IMR-90 (cell line): ENCODE measurements around the gene SHC2. TPM values are rescaled to one million over a fixed set of nuclear protein-coding genes. Genes with fewer than 3 reads are reported as not detected.
A peak's percentile ranks its signal among the peaks of the same experiment; 100 is the strongest.

Experiments used
- ATAC-seq: fragments of 200-7000 bp; cut with Tn5 transposase; 2 replicates; pipeline ENCODE4 v1.9.1; 2020; ENCODE audit warnings: low read depth, mild to moderate bottlenecking, moderate library complexity
- BruUV-seq: library from RNA; stranded (reverse); fragments of 400-500 nt; replicated peaks from 2 replicates; lab custom pipeline; 2021; lab: Mats Ljungman, UMichigan
- CTCF ChIA-PET: fragments of 300-600 bp; formaldehyde crosslinking; extraction: SDS; loops from one replicate; lab custom pipeline; 2021; ENCODE audit warnings: antibody characterized with exemption; lab: Yijun Ruan, JAX
- POLR2A ChIA-PET: fragments of 300-600 bp; sonication (Branson Sonifier 250); formaldehyde crosslinking; loops from one replicate; lab custom pipeline; 2022; ENCODE audit warnings: antibody characterized with exemption; ENCODE audit not compliant: unreplicated experiment; lab: Charles Lee
- DNase-seq: peaks from one replicate; pipeline ENCODE4 v3.0.0; 2013
- H2AFZ ChIP-seq: replicated peaks from 2 replicates; pipeline ENCODE3; 2013; ENCODE audit warnings: low read length, mild to moderate bottlenecking; ENCODE audit not compliant: poor library complexity
- H2AK5ac ChIP-seq: 2 replicates; pipeline ENCODE4 v1.6.1; 2013; ENCODE audit warnings: low read depth, low read length, inconsistent platforms
- H2AK9ac ChIP-seq: replicated peaks from 2 replicates; pipeline ENCODE3; 2013; ENCODE audit warnings: mild to moderate bottlenecking, low read depth, low read length, moderate library complexity; ENCODE audit not compliant: poor library complexity
- H2BK120ac ChIP-seq: 2 replicates; pipeline ENCODE4 v1.6.1; 2013; ENCODE audit warnings: low read depth, low read length, inconsistent platforms
- H2BK15ac ChIP-seq: 3 replicates; pipeline ENCODE4 v1.6.1; 2013; ENCODE audit warnings: low read depth, low read length, inconsistent platforms
- H2BK20ac ChIP-seq: 2 replicates; pipeline ENCODE4 v1.6.1; 2013; ENCODE audit warnings: low read depth, mild to moderate bottlenecking, inconsistent platforms, low read length, moderate library complexity
- H2BK5ac ChIP-seq: 2 replicates; pipeline ENCODE4 v1.6.1; 2013; ENCODE audit warnings: mild to moderate bottlenecking, low read depth, low read length, inconsistent platforms; ENCODE audit not compliant: poor library complexity, severe bottlenecking
- H3K14ac ChIP-seq: replicated peaks from 2 replicates; pipeline ENCODE4 v1.6.1; 2013; ENCODE audit warnings: low read depth, low read length, inconsistent platforms
- H3K18ac ChIP-seq: 2 replicates; pipeline ENCODE4 v1.6.1; 2013; ENCODE audit warnings: low read depth, low read length, control low read depth
- H3K23ac ChIP-seq: 2 replicates; pipeline ENCODE4 v1.6.1; 2013; ENCODE audit warnings: low read depth, low read length, inconsistent platforms
- H3K27ac ChIP-seq: 2 replicates; pipeline ENCODE4 v1.5.1; 2013; ENCODE audit warnings: mild to moderate bottlenecking, control low read depth, low read length; ENCODE audit not compliant: insufficient read depth
- H3K27me3 ChIP-seq: 2 replicates; pipeline ENCODE4 v1.6.1; 2013; ENCODE audit warnings: low read length; ENCODE audit not compliant: control insufficient read depth, insufficient read depth
- H3K36me3 ChIP-seq: 2 replicates; pipeline ENCODE4 v1.6.1; 2013; ENCODE audit warnings: low read length, mixed read lengths; ENCODE audit not compliant: control insufficient read depth, insufficient read depth
- H3K4ac ChIP-seq: 2 replicates; pipeline ENCODE4 v1.6.1; 2013; ENCODE audit warnings: low read depth, low read length, inconsistent platforms
- H3K4me1 ChIP-seq: 2 replicates; pipeline ENCODE4 v1.6.1; 2013; ENCODE audit warnings: low read length, mixed read lengths; ENCODE audit not compliant: control insufficient read depth, insufficient read depth
- H3K4me2 ChIP-seq: 2 replicates; pipeline ENCODE4 v1.6.1; 2013; ENCODE audit warnings: low read depth, mild to moderate bottlenecking, control low read depth, low read length, moderate library complexity
- H3K4me3 ChIP-seq: 2 replicates; pipeline ENCODE4 v1.5.1; 2013; ENCODE audit warnings: low read depth, mild to moderate bottlenecking, control low read depth, low read length, moderate library complexity; ENCODE audit not compliant: insufficient read depth
- H3K56ac ChIP-seq: 2 replicates; pipeline ENCODE4 v1.6.1; 2013; ENCODE audit warnings: low read length, inconsistent platforms; ENCODE audit not compliant: insufficient read depth; ENCODE audit errors: extremely low read depth
- H3K79me1 ChIP-seq, 2 experiments: 2 replicates each; pipeline ENCODE4 v1.6.1; 2013; ENCODE audit warnings: low read length in 2 of 2, inconsistent platforms in 1 of 2, low read depth in 1 of 2
- H3K9ac ChIP-seq: 2 replicates; pipeline ENCODE4 v1.6.1; 2013; ENCODE audit warnings: low read depth, low read length, control low read depth
- H3K9me1 ChIP-seq: 2 replicates; pipeline ENCODE4 v1.6.1; 2013; ENCODE audit warnings: low read length, inconsistent platforms; ENCODE audit not compliant: insufficient read depth
- H3K9me3 ChIP-seq: 2 replicates; pipeline ENCODE4 v1.6.1; 2013; ENCODE audit warnings: low read length; ENCODE audit not compliant: control insufficient read depth, insufficient read depth
- H4K20me1 ChIP-seq: 2 replicates; pipeline ENCODE4 v1.6.1; 2013; ENCODE audit warnings: low read length, inconsistent platforms; ENCODE audit not compliant: insufficient read depth
- H4K5ac ChIP-seq: 2 replicates; pipeline ENCODE4 v1.6.1; 2013; ENCODE audit warnings: mild to moderate bottlenecking, low read depth, low read length, control low read depth
- H4K8ac ChIP-seq, 2 experiments: 2 replicates each; pipeline ENCODE4 v1.6.1; 2013; ENCODE audit warnings: low read depth in 2 of 2, low read length in 2 of 2, control low read depth in 1 of 2, inconsistent platforms in 1 of 2
- H4K91ac ChIP-seq: 2 replicates; pipeline ENCODE4 v1.6.1; 2013; ENCODE audit warnings: low read depth, low read length, inconsistent platforms; ENCODE audit not compliant: insufficient read depth
- CTCF ChIP-seq: conservative IDR thresholded peaks from 2 replicates; pipeline ENCODE4 v1.5.1; 2012; ENCODE audit warnings: mild to moderate bottlenecking, low read depth, low read length, improper control_type of control experiment
- ELK1 ChIP-seq: fragments of 150-350 bp; IDR thresholded peaks from 2 replicates; pipeline ENCODE4 v1.6.1; 2016; ENCODE audit warnings: low read depth, mild to moderate bottlenecking, low read length, moderate library complexity, borderline replicate concordance
- FOS ChIP-seq: fragments of 150-350 bp; IDR thresholded peaks from 2 replicates; pipeline ENCODE4 v1.6.1; 2016; ENCODE audit warnings: low read depth, low read length
- MAFK ChIP-seq: IDR thresholded peaks from 2 replicates; pipeline ENCODE4 v1.6.1; 2012; ENCODE audit warnings: low read depth, low read length, improper control_type of control experiment
- MAZ ChIP-seq: IDR thresholded peaks from 2 replicates; pipeline ENCODE4 v1.6.1; 2012; ENCODE audit warnings: low read depth, mild to moderate bottlenecking, low read length, improper control_type of control experiment, moderate library complexity, borderline replicate concordance
- MXI1 ChIP-seq: IDR thresholded peaks from 2 replicates; pipeline ENCODE4 v1.6.1; 2012; ENCODE audit warnings: low read depth, mild to moderate bottlenecking, low read length, moderate library complexity, borderline replicate concordance
- NFE2L2 ChIP-seq: fragments of 150-350 bp; IDR thresholded peaks from 2 replicates; pipeline ENCODE4 v1.6.1; 2016; ENCODE audit warnings: low read depth, mild to moderate bottlenecking, low read length
- RAD21 ChIP-seq: IDR thresholded peaks from 2 replicates; pipeline ENCODE4 v1.6.1; 2012; ENCODE audit warnings: low read length, improper control_type of control experiment
- RCOR1 ChIP-seq: IDR thresholded peaks from 2 replicates; pipeline ENCODE4 v1.6.1; 2012; ENCODE audit warnings: mild to moderate bottlenecking, low read length, improper control_type of control experiment; ENCODE audit not compliant: insufficient replicate concordance
- RFX5 ChIP-seq: IDR thresholded peaks from 2 replicates; pipeline ENCODE4 v1.8.0; 2012; ENCODE audit warnings: low read depth, mild to moderate bottlenecking, low read length, moderate library complexity
- SMC3 ChIP-seq: fragments of 150-350 bp; IDR thresholded peaks from 2 replicates; pipeline ENCODE4 v1.6.1; 2016; ENCODE audit warnings: low read depth, mild to moderate bottlenecking, antibody characterized with exemption, low read length, moderate library complexity
- USF2 ChIP-seq: fragments of 150-350 bp; IDR thresholded peaks from 2 replicates; pipeline ENCODE4 v1.6.1; 2017; ENCODE audit warnings: mild to moderate bottlenecking, antibody characterized with exemption, low read length, low read depth
- WGBS, 2 experiments: methylation state at CpG; one replicate each; pipeline versions ENCODE4 v1.1.5 to v1.1.7; 2013; ENCODE audit warnings: missing lambda C conversion rate in 2 of 2; ENCODE audit not compliant: insufficient read length in 1 of 2; ENCODE audit errors: extremely low coverage in 2 of 2; 5-methylcytosine and 5-hydroxymethylcytosine counted together
- dilution Hi-C: fragments of 300-500 bp; cut with HindIII; formaldehyde crosslinking; loops from one replicate; pipeline ENCODE4 v1.14.3; 2018; ENCODE audit warnings: low sequenced_read_pairs; ENCODE audit not compliant: unreplicated experiment
- in situ Hi-C: fragments of 300-500 bp; cut with MboI; formaldehyde crosslinking; loops from 3 replicates; pipeline ENCODE4 v1.14.3; 2019; ENCODE audit warnings: low sequenced_read_pairs, inconsistent platforms, mixed read lengths
- intact Hi-C: fragments of 100-400 bp; cut with micrococcal nuclease; formaldehyde crosslinking; loops from 2 replicates; pipeline ENCODE4 v1.10.0; 2022
- polyA plus RNA-seq, 3 experiments: library from polyadenylated mRNA; depleted of rRNA; stranded (reverse); fragments of >200 nt; gene quantifications; 2 replicates each; pipeline ENCODE4 v1.2.3, GENCODE V29; 2012; ENCODE audit warnings: low replicate concordance in 1 of 3
- total RNA-seq: library from RNA; depleted of rRNA; stranded (reverse); fragments of >200 nt; gene quantifications from 2 replicates; pipeline ENCODE4 v1.2.3, GENCODE V29; 2012

The SHC2 gene
- total and polyA plus RNA-seq, 2 of the 4 experiments (the other 2 are of a cell fraction): 0.68 TPM; not detected in 1

GRCh38 chr19:507286-508203, 46.7 kb upstream of the SHC2 start, which contains the start of gene TPGS1:
TSS of gene TPGS1 (plus strand) at chr19:507497. CDS start at chr19:507507, 10 bp downstream.
- Histone ChIP-seq H3K4ac (peak within 1 kb of the TSS; percentile 82), H3K14ac (peak within 1 kb of the TSS; percentile 79), H3K27me3 (no peaks in the 10 kb centered on the region), H2BK120ac (peak within 1 kb of the TSS; percentile 91), H3K9ac (peak within 1 kb of the TSS; percentile 73), H2BK5ac (peak within 1 kb of the TSS; percentile 80), H3K4me1 (peaks cover 12% of the 10 kb centered on the region), H2BK15ac (no peak within 1 kb of the TSS; the same call in 2 of the 3 replicates), H2BK20ac (peak within 1 kb of the TSS; percentile 55), H3K18ac (peak within 1 kb of the TSS; percentile 64), H3K27ac (peak within 1 kb of the TSS; percentile 80), H3K36me3 (no peaks in the 10 kb centered on the region; the same call in 1 of the 2 replicates), H3K4me2 (peak within 1 kb of the TSS; percentile 96), H3K4me3 (peak within 1 kb of the TSS; percentile 65), H3K23ac (peak within 1 kb of the TSS; percentile 88; the same call in 1 of the 2 replicates), H2AFZ (peak within 1 kb of the TSS; percentile 99), H2AK5ac (peak within 1 kb of the TSS; percentile 92), H3K79me1 (peaks cover 0 to 24% of the 10 kb centered on the region in 2 experiments; a peak in 2 of 4 replicates), H3K9me3 (no peaks in the 10 kb centered on the region), H4K20me1 (no peaks in the 10 kb centered on the region), H4K5ac (peak within 1 kb of the TSS; percentile 89), H3K9me1 (peaks cover 3% of the 10 kb centered on the region; the same call in 1 of the 2 replicates), H4K91ac (peak within 1 kb of the TSS; percentile 74), H4K8ac (peak within 1 kb of the TSS; percentile 18 to 96), H3K56ac (peak within 1 kb of the TSS; percentile 92), H2AK9ac (peak within 1 kb of the TSS; percentile 94)
- in situ Hi-C loops (no loop called here), dilution Hi-C loops (no loop called here), intact Hi-C loops (loop anchor here (5.0 kb wide), 1 partner anchor 125 kb away; no protein-coding TSS in a partner anchor)
- WGBS, 2 experiments: 4% methylated on average over 38 of the region's 81 CpGs; no CpG with 5 or more reads in 1 of the 2 experiments
- CTCF ChIA-PET: interaction anchor here (1.3 kb wide), 1 partner anchor 17 kb away, joined by 7 read pairs; no protein-coding TSS in a partner anchor
- peak; percentile 83 for ATAC-seq
- POLR2A ChIA-PET: no interaction called here
- peak; percentile 100 for DNase-seq
- BruUV-seq: no TSS peak
- TF ChIP-seq RCOR1: no peak
- no peak for TF ChIP-seq SMC3
- peak; percentile 74 for TF ChIP-seq MAZ
- no peak for TF ChIP-seq RAD21
- no peak for TF ChIP-seq FOS
- no peak for TF ChIP-seq MAFK
- TF ChIP-seq ELK1: no peak
- no peak for TF ChIP-seq MXI1
- no peak for TF ChIP-seq NFE2L2
- TF ChIP-seq RFX5: no peak
- TF ChIP-seq USF2: no peak
- TF ChIP-seq CTCF: no peak
